Common myeloid progenitor, CD34-positive (primary cell): Measurements from ENCODE around the gene PKNOX1.

Experiments
- CTCF ChIA-PET: fragments of 350-600 bp; sonication (Branson Sonifier 250); formaldehyde crosslinking; loops from one replicate; lab custom pipeline; 2021; ENCODE audit warnings: antibody characterized with exemption; lab: Charles Lee
- POLR2A ChIA-PET: fragments of 350-600 bp; sonication (Branson Sonifier 250); formaldehyde crosslinking; loops from one replicate; lab custom pipeline; 2021; ENCODE audit warnings: antibody characterized with exemption; lab: Charles Lee
- DNase-seq, 3 donors: peaks; one replicate each; pipeline versions ENCODE4 v3.0.0 to v3.0.0-alpha.2; 2013
- H3K27ac ChIP-seq, 2 experiments: 1 replicate in 1 of 2; 2 replicates in 1 of 2; pipeline ENCODE4 v1.7.0; 2013; ENCODE audit warnings: inconsistent platforms in 2 of 2, low read length in 2 of 2, mild to moderate bottlenecking in 2 of 2, low read depth in 1 of 2, moderate library complexity in 1 of 2; ENCODE audit not compliant: severe bottlenecking in 2 of 2, insufficient read depth in 1 of 2, poor library complexity in 1 of 2
- H3K27me3 ChIP-seq, 5 experiments: replicated peaks in 2 of 5; 1 replicate in 3 of 5; 2 replicates in 2 of 5; pipeline versions ENCODE4 v1.6.1 to v1.7.0; 2013; ENCODE audit warnings: low read length in 4 of 5, mild to moderate bottlenecking in 2 of 5, moderate library complexity in 2 of 5, inconsistent platforms in 1 of 5; ENCODE audit not compliant: insufficient read depth in 5 of 5, control insufficient read depth in 4 of 5
- H3K36me3 ChIP-seq, 4 experiments: 1 replicate in 2 of 4; 2 replicates in 2 of 4; pipeline versions ENCODE4 v1.6.1 to v1.7.0; 2013; ENCODE audit warnings: low read length in 3 of 4, control low read depth in 1 of 4, mild to moderate bottlenecking in 1 of 4; ENCODE audit not compliant: control insufficient read depth in 4 of 4, insufficient read depth in 4 of 4
- H3K4me1 ChIP-seq, 4 experiments: 1 replicate in 3 of 4; 2 replicates in 1 of 4; pipeline versions ENCODE4 v1.6.1 to v1.7.1; 2013; ENCODE audit warnings: low read length in 3 of 4, mild to moderate bottlenecking in 3 of 4, control low read depth in 1 of 4, inconsistent platforms in 1 of 4, moderate library complexity in 1 of 4; ENCODE audit not compliant: control insufficient read depth in 4 of 4, insufficient read depth in 4 of 4; ENCODE audit errors: control extremely low read depth in 1 of 4
- H3K4me3 ChIP-seq, 7 experiments: 1 replicate in 4 of 7; 2 replicates in 3 of 7; pipeline versions ENCODE4 v1.5.1 to v1.7.0; 2013; ENCODE audit warnings: mild to moderate bottlenecking in 7 of 7, low read length in 6 of 7, moderate library complexity in 6 of 7, inconsistent platforms in 2 of 7, low read depth in 2 of 7, control low read depth in 1 of 7; ENCODE audit not compliant: insufficient read depth in 4 of 7, control insufficient read depth in 1 of 7; ENCODE audit errors: extremely low read depth in 1 of 7
- H3K9me3 ChIP-seq, 5 experiments: 1 replicate in 4 of 5; 2 replicates in 1 of 5; pipeline versions ENCODE4 v1.6.1 to v1.7.1; 2013; ENCODE audit warnings: low read length in 4 of 5, mild to moderate bottlenecking in 2 of 5, inconsistent platforms in 1 of 5, low read depth in 1 of 5, moderate library complexity in 1 of 5; ENCODE audit not compliant: control insufficient read depth in 4 of 5, insufficient read depth in 2 of 5; ENCODE audit errors: control extremely low read depth in 1 of 5
- WGBS: methylation state at CpG from one replicate; pipeline ENCODE4 v1.1.5; 2013; ENCODE audit not compliant: insufficient coverage; 5-methylcytosine and 5-hydroxymethylcytosine counted together

The PKNOX1 gene

DNA sequence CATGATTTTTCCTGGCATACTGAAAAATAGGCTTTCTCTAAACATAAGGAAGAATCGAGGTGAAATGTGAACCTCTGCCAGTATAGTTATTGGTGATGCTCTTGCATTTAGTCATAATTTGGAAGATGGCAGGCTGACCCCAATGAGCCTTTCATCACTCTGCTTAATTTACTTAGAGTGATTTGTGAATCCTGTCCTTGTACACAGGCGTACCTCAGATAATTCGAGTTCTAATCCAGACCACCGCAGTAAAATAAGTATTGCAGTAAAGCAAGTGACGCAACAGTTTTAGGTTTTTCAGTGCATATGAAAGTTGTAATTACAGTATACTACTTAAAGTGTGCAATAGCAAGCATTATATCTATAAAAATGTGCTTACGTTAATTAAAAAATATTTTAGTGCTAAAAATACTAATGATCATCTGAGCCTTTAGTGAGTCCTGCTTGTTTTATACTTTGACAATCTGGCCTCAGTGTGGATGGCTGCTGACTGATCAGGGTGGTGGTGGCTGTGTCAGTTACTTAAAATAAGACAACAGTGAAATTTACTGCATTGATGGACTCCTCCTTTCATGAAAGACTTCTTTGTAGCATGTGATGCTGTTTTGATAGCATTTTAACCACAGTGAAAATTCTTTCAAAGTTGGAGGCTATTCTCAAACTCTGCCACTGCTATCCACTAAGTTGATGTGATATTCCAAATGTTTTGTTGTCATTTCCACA is 1.7 kb downstream of the PKNOX1 start:
- no CpG with 5 or more reads among the region's 6 CpGs for WGBS
- POLR2A ChIA-PET = no interaction called here
- peak overlapping the region in 6 of 7 experiments; percentile 79 to 94 (median 88) for H3K4me3 ChIP-seq
- H3K27ac ChIP-seq = peak overlapping the region; percentile 85 to 92
- CTCF ChIA-PET = no interaction called here
- H3K27me3 ChIP-seq = no peaks in the 10 kb centered on the region
- peaks cover 0 to 27% (median 17%) of the 10 kb centered on the region in 4 experiments for H3K4me1 ChIP-seq
- H3K9me3 ChIP-seq = peaks cover 0 to 7% (median 1%) of the 10 kb centered on the region in 5 experiments
- peak in 2 of 3 donors; percentile 20 to 29 for DNase-seq
- H3K36me3 ChIP-seq = peaks cover 0 to 9% (median 4%) of the 10 kb centered on the region in 4 experiments

DNA sequence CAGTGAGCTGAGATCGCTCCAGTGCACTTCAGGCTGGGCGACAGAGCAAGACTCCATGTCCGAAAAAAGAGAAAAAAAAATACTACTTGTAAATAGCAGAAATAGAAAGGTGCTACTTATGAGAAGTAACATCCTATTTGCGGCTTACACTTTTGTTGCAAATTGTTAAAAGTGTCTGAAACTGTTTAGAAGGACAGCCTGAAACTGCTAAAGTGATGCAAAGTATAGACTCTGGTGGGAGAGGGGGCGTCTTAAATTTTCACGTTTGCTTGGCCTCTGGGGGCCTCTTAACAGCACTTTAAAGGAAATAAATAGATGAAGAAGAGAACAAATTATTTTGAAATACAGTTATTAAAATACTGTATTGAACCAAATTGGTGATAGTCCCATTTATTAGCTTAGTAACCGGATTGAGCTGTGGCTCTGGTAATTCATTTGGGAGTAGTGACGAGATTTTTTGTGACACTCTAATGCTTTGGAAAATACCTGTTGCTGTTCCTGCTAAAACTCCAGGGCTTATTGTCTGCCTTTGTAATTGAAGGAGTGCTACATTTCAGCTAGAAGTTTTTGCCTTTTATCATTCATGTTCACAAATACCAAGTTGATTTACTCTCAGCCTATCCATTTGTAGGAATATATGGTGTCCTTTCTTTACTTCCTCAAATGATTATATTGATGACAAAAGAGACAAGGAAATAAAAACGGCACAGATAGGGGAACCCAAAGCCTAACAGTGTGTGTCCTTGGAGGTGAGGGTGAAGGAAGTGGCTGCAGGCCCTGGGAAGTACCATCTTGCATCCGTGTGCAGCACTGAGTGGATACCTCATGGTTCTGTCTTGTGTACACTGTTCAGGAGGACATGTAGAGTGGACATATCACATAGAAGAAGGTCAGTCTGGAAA is 6.2 kb downstream of the PKNOX1 start:
- 71% methylated on average over 5 of the region's 10 CpGs for WGBS
- CTCF ChIA-PET = no interaction called here

DNA sequence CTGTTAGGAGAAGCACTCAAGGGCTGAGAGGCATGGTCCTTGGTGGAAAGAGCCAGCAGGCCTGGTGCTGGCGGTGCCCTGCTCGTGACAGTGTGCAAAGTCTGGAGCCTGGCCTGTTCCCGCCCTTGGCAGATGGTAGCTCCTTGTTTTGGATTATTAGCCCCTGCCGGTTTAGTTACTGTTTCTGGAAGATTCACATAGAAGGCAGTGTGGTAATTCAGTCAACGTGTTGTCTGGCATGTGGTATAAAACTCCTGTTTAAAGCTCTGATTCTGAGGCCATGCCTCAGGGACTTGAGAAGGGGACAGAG is 6.8 kb downstream of the PKNOX1 start:
- H3K4me3 ChIP-seq = no peak overlapping the region
- 90% methylated on average over 2 of the region's 5 CpGs for WGBS
- no peaks in the 10 kb centered on the region for H3K27me3 ChIP-seq
- no peak overlapping the region for H3K27ac ChIP-seq
- ChIA-PET CTCF (no interaction called here), POLR2A (no interaction called here)
- peaks cover 1 to 16% (median 5%) of the 10 kb centered on the region in 4 experiments for H3K4me1 ChIP-seq
- no peak for DNase-seq
- H3K36me3 ChIP-seq = peaks cover 0 to 9% (median 4%) of the 10 kb centered on the region in 4 experiments
- peaks cover 0 to 7% (median 1%) of the 10 kb centered on the region in 5 experiments for H3K9me3 ChIP-seq

More for the DNA sequence above, 6.2 kb downstream of the PKNOX1 start:
- Histone ChIP-seq H3K27me3 (no peaks in the 10 kb centered on the region), H3K36me3 (peaks cover 0 to 9% (median 4%) of the 10 kb centered on the region in 4 experiments), H3K9me3 (peaks cover 0 to 7% (median 1%) of the 10 kb centered on the region in 5 experiments), H3K4me1 (peaks cover 2 to 23% (median 8%) of the 10 kb centered on the region in 4 experiments), H3K4me3 (no peak overlapping the region), H3K27ac (no peak overlapping the region)
- DNase-seq = peak in 2 of 3 donors; percentile 19 to 35
- POLR2A ChIA-PET = no interaction called here

DNA sequence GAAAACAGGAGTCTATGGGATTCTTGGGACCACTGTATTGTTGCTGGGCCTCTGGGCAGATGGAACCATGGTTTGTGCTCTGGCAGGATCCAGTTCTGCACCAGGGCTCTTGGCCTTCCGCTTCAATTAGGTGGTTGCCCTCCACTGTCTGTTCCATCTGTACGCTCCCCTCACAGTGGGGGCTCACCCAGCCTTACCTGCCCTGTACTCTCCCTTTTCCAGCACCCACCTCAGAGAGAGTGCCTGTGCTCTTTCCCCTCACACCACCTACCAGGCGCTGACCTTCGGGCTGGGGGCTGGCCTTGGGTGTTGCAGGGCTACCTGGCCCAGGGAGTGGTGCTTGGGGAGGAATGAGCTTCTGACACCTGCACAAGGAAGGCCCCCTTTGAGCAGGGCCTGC is 7.5 kb downstream of the PKNOX1 start:
- Histone ChIP-seq H3K9me3 (peaks cover 0 to 5% (median under 1%) of the 10 kb centered on the region in 5 experiments), H3K27me3 (no peaks in the 10 kb centered on the region), H3K4me3 (no peak overlapping the region), H3K4me1 (peaks cover 0 to 13% (median 3%) of the 10 kb centered on the region in 4 experiments), H3K27ac (no peak overlapping the region), H3K36me3 (peaks cover 0 to 9% (median 4%) of the 10 kb centered on the region in 4 experiments)
- DNase-seq = no peak
- 100% methylated on average over 2 of the region's 4 CpGs for WGBS
- ChIA-PET POLR2A (no interaction called here), CTCF (interaction anchor here (0.6 kb wide), 1 partner anchor 1982 kb away, joined by 3 read pairs; no protein-coding TSS in a partner anchor)

DNA sequence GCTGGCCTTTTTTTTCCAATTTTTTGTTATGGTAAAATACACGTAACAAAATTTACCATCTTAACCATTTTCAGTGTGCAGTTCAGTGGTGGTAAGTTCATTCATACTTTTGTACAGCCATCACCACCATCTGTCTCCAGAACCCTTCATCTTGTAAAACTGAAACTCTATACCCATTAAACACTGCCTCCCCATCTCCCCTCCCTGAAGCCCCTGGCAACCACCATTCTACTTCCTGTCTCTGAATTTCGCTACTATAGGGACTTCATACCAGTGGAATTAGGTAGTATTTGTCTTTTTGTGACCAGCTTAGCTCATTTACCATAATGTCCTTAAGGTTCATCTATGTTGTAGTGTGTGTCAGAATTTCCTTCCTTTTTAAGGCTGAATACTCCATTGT is 8.7 kb downstream of the PKNOX1 start:
- WGBS = no CpG with 5 or more reads among the region's 2 CpGs

DNA sequence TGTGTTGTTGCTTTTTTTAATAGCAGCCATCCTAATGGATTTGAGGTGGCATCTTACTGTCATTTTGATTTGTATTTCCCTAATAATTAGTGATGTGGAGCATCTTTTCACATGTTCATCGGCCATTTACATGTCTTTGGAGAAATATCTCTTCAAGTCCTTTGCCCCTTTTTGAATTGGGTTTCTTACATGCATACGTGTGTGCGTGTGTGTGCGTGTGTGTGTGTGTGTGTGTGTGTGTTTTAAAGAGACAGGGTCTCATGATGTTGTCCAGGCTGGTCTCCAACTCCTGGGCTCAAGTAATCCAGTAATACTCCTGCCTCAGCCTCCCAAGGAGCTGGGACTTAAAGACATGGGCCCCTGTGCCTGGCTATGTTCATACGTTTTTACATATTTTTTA is 9.5 kb downstream of the PKNOX1 start:
- Histone ChIP-seq H3K9me3 (no peaks in the 10 kb centered on the region), H3K27ac (no peak overlapping the region), H3K4me1 (peaks cover 0 to 13% (median 3%) of the 10 kb centered on the region in 4 experiments), H3K36me3 (peaks cover 0 to 6% (median 2%) of the 10 kb centered on the region in 4 experiments), H3K27me3 (no peaks in the 10 kb centered on the region), H3K4me3 (no peak overlapping the region)
- CTCF ChIA-PET = no interaction called here
- peak in 2 of 3 donors; percentile 19 to 25 for DNase-seq
- POLR2A ChIA-PET = no interaction called here
- no CpG with 5 or more reads among the region's 5 CpGs for WGBS

More for the DNA sequence above, 8.7 kb downstream of the PKNOX1 start:
- no peaks in the 10 kb centered on the region for H3K9me3 ChIP-seq
- no peaks in the 10 kb centered on the region for H3K27me3 ChIP-seq
- no peak for DNase-seq
- ChIA-PET POLR2A (no interaction called here), CTCF (no interaction called here)
- peaks cover 0 to 13% (median 3%) of the 10 kb centered on the region in 4 experiments for H3K4me1 ChIP-seq
- peaks cover 0 to 6% (median 3%) of the 10 kb centered on the region in 4 experiments for H3K36me3 ChIP-seq
- H3K4me3 ChIP-seq = no peak overlapping the region
- H3K27ac ChIP-seq = no peak overlapping the region
